K562 (cell line): ENCODE measurements around the gene OR1N1. TPM values are rescaled to one million over a fixed set of nuclear protein-coding genes. Genes with fewer than 3 reads are reported as not detected.

ENCODE experiments used
- ATAC-seq: fragments of 200-7000 bp; cut with Tn5 transposase; 3 replicates; pipeline ENCODE4 v1.9.1; 2020; ENCODE audit warnings: moderate library complexity
- BruUV-seq: library from RNA; stranded (reverse); fragments of 400-500 nt; replicated peaks from 2 replicates; lab custom pipeline; 2021; lab: Mats Ljungman, UMichigan
- CTCF ChIA-PET: fragments of 300-600 bp; formaldehyde crosslinking; extraction: SDS; loops from one replicate; lab custom pipeline; 2021; ENCODE audit warnings: low intra/inter-chr PET ratio; lab: Yijun Ruan, JAX
- POLR2A ChIA-PET: fragments of 300-600, 350-650 bp; sonication (Branson Sonifier 250); formaldehyde crosslinking; extraction: SDS; loops from one replicate; lab custom pipeline; 2021; ENCODE audit warnings: antibody characterized with exemption, inconsistent platforms; lab: Yijun Ruan, JAX
- DNase-seq, 4 experiments: peaks; one replicate each; pipeline versions ENCODE4 v3.0.0 to v3.0.0-alpha.2; 2011 to 2018; ENCODE audit warnings: low spot score in 3 of 4, mixed read lengths in 3 of 4; ENCODE audit errors: extremely low read depth in 1 of 4
- FAIRE-seq: peaks from 2 replicates; lab custom pipeline; 2011; peaks lifted over from hg19 to GRCh38; lab: Jason Lieb, UNC
- H2AFZ ChIP-seq: 2 replicates; pipeline ENCODE4 v1.6.0; 2011; ENCODE audit warnings: low read depth, low read length, control low read depth, inconsistent platforms
- H3K27ac ChIP-seq: fragments of 200-600 bp; 3 replicates; pipeline ENCODE4 v1.8.0; 2011; ENCODE audit warnings: low read depth, mild to moderate bottlenecking, control low read depth, inconsistent platforms, low read length, moderate library complexity, mixed read lengths; ENCODE audit errors: extremely low read depth
- H3K27me3 ChIP-seq, 2 experiments: fragments of 300-600 bp in 1 of 2; 2 replicates in 1 of 2; 3 replicates in 1 of 2; pipeline versions ENCODE4 v1.6.0 to v1.8.0; 2011; ENCODE audit warnings: inconsistent platforms in 2 of 2, low read length in 2 of 2, mild to moderate bottlenecking in 1 of 2, mixed read lengths in 1 of 2, moderate library complexity in 1 of 2; ENCODE audit not compliant: control insufficient read depth in 2 of 2, insufficient read depth in 2 of 2
- H3K36me3 ChIP-seq: fragments of 300-600 bp; 3 replicates; pipeline ENCODE4 v1.8.0; 2011; ENCODE audit warnings: mild to moderate bottlenecking, low read length, inconsistent platforms; ENCODE audit not compliant: control insufficient read depth, insufficient read depth
- H3K4me1 ChIP-seq, 2 experiments: fragments of 200-600 bp in 1 of 2; replicated peaks in 1 of 2; 2 replicates in 1 of 2; 3 replicates in 1 of 2; pipeline versions ENCODE4 v1.5.1 to v1.8.0; 2011; ENCODE audit warnings: inconsistent platforms in 2 of 2, low read length in 2 of 2, mild to moderate bottlenecking in 1 of 2, mixed read lengths in 1 of 2, moderate library complexity in 1 of 2; ENCODE audit not compliant: control insufficient read depth in 2 of 2, insufficient read depth in 2 of 2
- H3K4me2 ChIP-seq: 2 replicates; pipeline ENCODE4 v1.6.1; 2011; ENCODE audit warnings: low read length, control low read depth, inconsistent platforms, mixed read lengths; ENCODE audit not compliant: insufficient read depth
- H3K4me3 ChIP-seq: fragments of 200-600 bp; sonication (generic), shearing (Covaris generic); 2 replicates; pipeline ENCODE4 v1.5.1; 2016; ENCODE audit warnings: control low read depth, inconsistent platforms
- H3K79me2 ChIP-seq: fragments of 200-600 bp; 3 replicates; pipeline ENCODE4 v1.8.0; 2011; ENCODE audit warnings: low read length, inconsistent platforms; ENCODE audit not compliant: control insufficient read depth, insufficient read depth
- H3K9ac ChIP-seq, 2 experiments: 2 replicates each; pipeline versions ENCODE4 v1.6.0 to v1.6.1; 2011; ENCODE audit warnings: low read depth in 2 of 2, low read length in 2 of 2, control low read depth in 1 of 2, inconsistent platforms in 1 of 2, mild to moderate bottlenecking in 1 of 2, mixed read lengths in 1 of 2; ENCODE audit not compliant: insufficient read depth in 1 of 2
- H3K9me1 ChIP-seq: one replicate; pipeline ENCODE4 v1.6.0; 2011; ENCODE audit warnings: inconsistent platforms, mild to moderate bottlenecking, low read length, moderate library complexity; ENCODE audit not compliant: control insufficient read depth, insufficient read depth
- H3K9me3 ChIP-seq: replicated peaks from 2 replicates; pipeline ENCODE4 v1.5.1; 2011; ENCODE audit warnings: low read depth, low read length, inconsistent platforms; ENCODE audit not compliant: control insufficient read depth, insufficient read depth
- H4K20me1 ChIP-seq: replicated peaks from 2 replicates; pipeline ENCODE4 v1.6.1; 2011; ENCODE audit warnings: low read length, inconsistent platforms, mixed read lengths; ENCODE audit not compliant: control insufficient read depth, insufficient read depth
- ARNT ChIP-seq, 2 experiments: fragments of 450-650 bp; IDR thresholded peaks; 2 replicates each; pipeline ENCODE4 v1.6.1; 2016; ENCODE audit warnings: mild to moderate bottlenecking in 1 of 2
- CREB1 ChIP-seq, 2 experiments: sonication (generic) in 1 of 2; formaldehyde crosslinking in 1 of 2; IDR thresholded peaks; 2 replicates each; pipeline versions ENCODE4 v1.6.1 to v1.8.0; 2012 to 2022; ENCODE audit warnings: inconsistent platforms in 1 of 2, mild to moderate bottlenecking in 1 of 2, missing genetic modification reagents in 1 of 2, moderate library complexity in 1 of 2
- ETS2 ChIP-seq: IDR thresholded peaks from 2 replicates; pipeline ENCODE4 v1.6.1; 2016; ENCODE audit warnings: borderline replicate concordance, missing genetic modification characterization, mild to moderate bottlenecking, moderate library complexity, missing compliant biosample characterization; ENCODE audit not compliant: poor library complexity, severe bottlenecking
- HDAC1 ChIP-seq, 2 experiments: fragments of 450-650 bp; IDR thresholded peaks; 2 replicates each; pipeline ENCODE4 v1.6.1; 2016 to 2017; ENCODE audit warnings: inconsistent platforms in 1 of 2, mild to moderate bottlenecking in 1 of 2, moderate library complexity in 1 of 2
- JUN ChIP-seq, 2 experiments: sonication (generic) in 1 of 2; formaldehyde crosslinking in 1 of 2; IDR thresholded peaks; 2 replicates each; pipeline versions ENCODE4 v1.6.1 to v1.8.0; 2012 to 2022; ENCODE audit warnings: borderline replicate concordance in 2 of 2, mild to moderate bottlenecking in 2 of 2, improper control_type of control experiment in 1 of 2, low read depth in 1 of 2, low read length in 1 of 2, missing genetic modification reagents in 1 of 2
- MCM5 ChIP-seq: fragments of 450-650 bp; IDR thresholded peaks from 2 replicates; pipeline ENCODE4 v1.6.1; 2016; ENCODE audit warnings: low read depth
- MED1 ChIP-seq: sonication (generic); formaldehyde crosslinking; IDR thresholded peaks from 2 replicates; pipeline ENCODE4 v1.8.1; 2023; ENCODE audit warnings: missing genetic modification reagents, borderline replicate concordance
- NBN ChIP-seq: fragments of 450-650 bp; IDR thresholded peaks from 2 replicates; pipeline ENCODE4 v1.6.1; 2016; ENCODE audit warnings: low read depth, mild to moderate bottlenecking
- NFIC ChIP-seq: fragments of 450-650 bp; IDR thresholded peaks from 2 replicates; pipeline ENCODE4 v1.6.1; 2017; ENCODE audit warnings: mild to moderate bottlenecking, inconsistent platforms
- NFIX ChIP-seq: fragments of 250-450 bp; sonication (Bioruptor Pico); IDR thresholded peaks from 2 replicates; pipeline ENCODE4 v1.4.0; 2020; ENCODE audit warnings: low read depth, mild to moderate bottlenecking, moderate library complexity
- NR2F6 ChIP-seq: fragments of 450-650 bp; formaldehyde crosslinking; IDR thresholded peaks from 2 replicates; pipeline ENCODE4 v1.4.0; 2020; ENCODE audit warnings: mild to moderate bottlenecking
- PCBP2 ChIP-seq: fragments of 200-400 bp; formaldehyde crosslinking; IDR thresholded peaks from 2 replicates; pipeline ENCODE4 v1.6.1; 2018; ENCODE audit warnings: low read length, low read depth, mild to moderate bottlenecking, moderate library complexity; ENCODE audit not compliant: poor library complexity, severe bottlenecking
- POLR2G ChIP-seq: fragments of 200-400 bp; formaldehyde crosslinking; IDR thresholded peaks from 2 replicates; pipeline ENCODE4 v1.6.1; 2017; ENCODE audit warnings: low read depth, mild to moderate bottlenecking, antibody characterized with exemption, low read length, moderate library complexity
- XRCC3 ChIP-seq: fragments of 450-650 bp; IDR thresholded peaks from 2 replicates; pipeline ENCODE4 v1.6.1; 2017; ENCODE audit warnings: mild to moderate bottlenecking, moderate library complexity
- ZNF124 ChIP-seq: sonication (generic); formaldehyde crosslinking; IDR thresholded peaks from 2 replicates; pipeline ENCODE4 v1.8.1; 2022; ENCODE audit warnings: missing genetic modification reagents
- ZNF143 ChIP-seq: sonication (generic); formaldehyde crosslinking; IDR thresholded peaks from 2 replicates; pipeline ENCODE4 v1.9.0; 2022; ENCODE audit warnings: mild to moderate bottlenecking, missing genetic modification reagents
- WGBS: fragments of 100-300 bp; shearing (Covaris generic); methylation state at CpG from one replicate; pipeline ENCODE4 v1.1.6; 2016; ENCODE audit warnings: low coverage, mixed read lengths; ENCODE audit not compliant: insufficient coverage; ENCODE audit errors: missing lambda C conversion rate; 5-methylcytosine and 5-hydroxymethylcytosine counted together
- in situ Hi-C: fragments of 300-500 bp; cut with MboI; formaldehyde crosslinking; loops from 4 replicates; pipeline ENCODE4 v1.15.0; 2018; ENCODE audit warnings: inconsistent platforms, mixed read lengths
- intact Hi-C: fragments of 100-400 bp; cut with micrococcal nuclease; formaldehyde crosslinking; loops from 2 replicates; pipeline ENCODE4 v1.14.2; 2022
- polyA plus RNA-seq, 8 experiments: library from polyadenylated mRNA; depleted of rRNA in 4 of 8; stranded (reverse) in 5 of 8; unstranded in 3 of 8; fragments of >200 nt; fragmentation: Nextera tagmentation in 2 of 8; fragmentation: Illumina TruSeq in 1 of 8; extraction: Ambion mirVana in 2 of 8; extraction: Trizol in 1 of 8; gene quantifications; 2 replicates each; pipeline versions ENCODE4 v1.2.1 to v1.2.3, GENCODE V29; 2011 to 2014; ENCODE audit warnings: inconsistent platforms in 1 of 8, missing spikeins in 1 of 8
- total RNA-seq, 7 experiments: library from RNA; depleted of rRNA in 6 of 7; stranded (reverse); fragments of >200 nt in 6 of 7; fragmentation: Illumina TruSeq in 2 of 7; extraction: Trizol in 2 of 7; gene quantifications; 2 replicates each; pipeline versions ENCODE4 v1.2.1 to v1.2.3, GENCODE V29; 2011 to 2021; ENCODE audit warnings: low replicate concordance in 1 of 7
- TF ChIP-seq, protein P1 (sequence below): fragments of 250-450 bp; sonication (Bioruptor Pico); IDR thresholded peaks from 2 replicates; pipeline ENCODE4 v1.8.0; 2022; ENCODE audit warnings: moderate library complexity, mild to moderate bottlenecking, inconsistent platforms

OR1N1 gene
- total and polyA plus RNA-seq, 9 of the 15 experiments (the other 6 are each of a cell fraction or from before 2014, with no cell fraction given) = not detected

- H3K36me3 ChIP-seq = no peaks in the 10 kb centered on the region
- H3K4me3 ChIP-seq = no peak overlapping the region
- WGBS = 3% methylated on average over 3 of the region's 3 CpGs
- no peak overlapping the region for H2AFZ ChIP-seq
- no TSS peak for BruUV-seq
- H3K4me2 ChIP-seq = no peak overlapping the region
- H3K9ac ChIP-seq = no peak overlapping the region
- FAIRE-seq (no peak), ATAC-seq (no peak), DNase-seq (no peak)
- peaks cover 5 to 19% of the 10 kb centered on the region in 2 experiments; a peak in 4 of 5 replicates for H3K27me3 ChIP-seq
- TF ChIP-seq POLR2G = no peak
- no peak for TF ChIP-seq ZNF124 (CRISPR knock-in tag)
- no peak for TF ChIP-seq ARNT (IDR thresholded peaks at IDR 0.05)
- TF ChIP-seq, protein P1, sequence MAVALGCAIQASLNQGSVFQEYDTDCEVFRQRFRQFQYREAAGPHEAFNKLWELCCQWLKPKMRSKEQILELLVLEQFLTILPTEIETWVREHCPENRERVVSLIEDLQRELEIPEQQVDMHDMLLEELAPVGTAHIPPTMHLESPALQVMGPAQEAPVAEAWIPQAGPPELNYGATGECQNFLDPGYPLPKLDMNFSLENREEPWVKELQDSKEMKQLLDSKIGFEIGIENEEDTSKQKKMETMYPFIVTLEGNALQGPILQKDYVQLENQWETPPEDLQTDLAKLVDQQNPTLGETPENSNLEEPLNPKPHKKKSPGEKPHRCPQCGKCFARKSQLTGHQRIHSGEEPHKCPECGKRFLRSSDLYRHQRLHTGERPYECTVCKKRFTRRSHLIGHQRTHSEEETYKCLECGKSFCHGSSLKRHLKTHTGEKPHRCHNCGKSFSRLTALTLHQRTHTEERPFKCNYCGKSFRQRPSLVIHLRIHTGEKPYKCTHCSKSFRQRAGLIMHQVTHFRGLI (CRISPR knock-in tag) = no peak
- TF ChIP-seq XRCC3 = no peak
- no peak for TF ChIP-seq NR2F6 (CRISPR knock-in tag)
- no peak for TF ChIP-seq CREB1 (IDR thresholded peaks at IDR 0.05)
- TF ChIP-seq CREB1 (CRISPR knock-in tag; IDR thresholded peaks at IDR 0.05) = no peak
- no peak for TF ChIP-seq NFIX (CRISPR knock-in tag)
- no peak for TF ChIP-seq MED1 (CRISPR knock-in tag)
- TF ChIP-seq NFIC = no peak
- no peak for TF ChIP-seq NBN
- no peak for TF ChIP-seq HDAC1 (IDR thresholded peaks at IDR 0.05)
- TF ChIP-seq JUN (IDR thresholded peaks at IDR 0.05; ENCODE audit: borderline replicate concordance, low read depth, low read length) = no peak
- no peak for TF ChIP-seq JUN (CRISPR knock-in tag; IDR thresholded peaks at IDR 0.05; ENCODE audit: borderline replicate concordance)
- TF ChIP-seq ETS2 = no peak
- TF ChIP-seq PCBP2 = no peak
- TF ChIP-seq MCM5 = no peak
- TF ChIP-seq ZNF143 (CRISPR knock-in tag) = no peak
- intact Hi-C loops = no loop called here
- H3K9me1 ChIP-seq = no peaks in the 10 kb centered on the region
- H3K9me3 ChIP-seq = no peaks in the 10 kb centered on the region
- H3K27ac ChIP-seq = no peak overlapping the region
- no peaks in the 10 kb centered on the region for H3K4me1 ChIP-seq
- ChIA-PET CTCF (no interaction called here), POLR2A (no interaction called here)
- no peaks in the 10 kb centered on the region for H3K79me2 ChIP-seq
- no peaks in the 10 kb centered on the region for H4K20me1 ChIP-seq
- in situ Hi-C loops = no loop called here
Measured at GRCh38 chr9:122519376-122519775, 7.7 kb downstream of the OR1N1 start.
